Measurements from ENCODE around the gene OLA1. TPM values are rescaled to one million over a fixed set of nuclear protein-coding genes. Genes with fewer than 3 reads are reported as not detected.

The OLA1 gene
- total and polyA plus RNA-seq, 9 of the 15 experiments (the other 6 are each of a cell fraction or from before 2014, with no cell fraction given) = 208 to 353 (median 225) TPM

- TF ChIP-seq RCOR1 (IDR thresholded peaks at IDR 0.05; ENCODE audit: borderline replicate concordance in 1 of 2, low read depth in 2 of 2, low read length in 2 of 2) = peak in 1 of 2 experiments; percentile 88; a peak in 2 of 4 replicates
- peak; percentile 56 for TF ChIP-seq CXXC5 (CRISPR knock-in tag; IDR thresholded peaks at IDR 0.05)
- 0 out of 2 replicates have a peak, but pooled peaks have one; percentile 26 for TF ChIP-seq NFATC3 (IDR thresholded peaks at IDR 0.05)
- peak; percentile 56 for TF ChIP-seq BHLHE40 (IDR thresholded peaks at IDR 0.05; ENCODE audit: low read length)
- TF ChIP-seq MEIS2 (IDR thresholded peaks at IDR 0.05; ENCODE audit: partially characterized antibody) = peak; percentile 99
- peak; percentile 27; the same call in 1 of the 2 replicates for TF ChIP-seq MAFF (IDR thresholded peaks at IDR 0.05; ENCODE audit: low read length)
- no peak for TF ChIP-seq ZNF311 (CRISPR knock-in tag; IDR thresholded peaks at IDR 0.05)
- peak; percentile 84 for TF ChIP-seq ZNF175 (CRISPR knock-in tag; IDR thresholded peaks at IDR 0.05; ENCODE audit: low read depth)
- TF ChIP-seq PKNOX1 (IDR thresholded peaks at IDR 0.05) = peak; percentile 89
- peak; percentile 17; the same call in 1 of the 2 replicates for TF ChIP-seq RNF2 (IDR thresholded peaks at IDR 0.05)
- TF ChIP-seq CBX8 (IDR thresholded peaks at IDR 0.05; ENCODE audit: borderline replicate concordance, extremely low read depth, low read depth, low read length, poor library complexity, severe bottlenecking) = no peak
- TF ChIP-seq XRCC5 (IDR thresholded peaks at IDR 0.05; ENCODE audit: low read depth, low read length) = no peak
- peak; percentile 97 for TF ChIP-seq SOX6 (IDR thresholded peaks at IDR 0.05)
- no peak for TF ChIP-seq MAX (CRISPR knock-in tag; IDR thresholded peaks at IDR 0.05)
- TF ChIP-seq HNRNPH1 (optimal IDR thresholded peaks at IDR 0.05; ENCODE audit: low read depth, low read length) = no peak
- no peak for TF ChIP-seq L3MBTL2 (IDR thresholded peaks at IDR 0.05)
- 0 out of 2 replicates have a peak, but pooled peaks have one; percentile 26 for TF ChIP-seq ELF4 (CRISPR knock-in tag; IDR thresholded peaks at IDR 0.05)
- TF ChIP-seq CHAMP1 (IDR thresholded peaks at IDR 0.05) = peak; percentile 75
- no peak for TF ChIP-seq ZNF75A (CRISPR knock-in tag; IDR thresholded peaks at IDR 0.05)
- peak; percentile 94 for TF ChIP-seq FOXM1 (IDR thresholded peaks at IDR 0.05; ENCODE audit: low read depth)
- TF ChIP-seq FOXM1 (CRISPR knock-in tag; IDR thresholded peaks at IDR 0.05; ENCODE audit: low read depth) = no peak
- TF ChIP-seq TRIM24 (IDR thresholded peaks at IDR 0.05) = peak; percentile 96
- peak; percentile 97 for TF ChIP-seq SMAD4 (CRISPR knock-in tag; conservative IDR thresholded peaks at IDR 0.05)
- peak; percentile 30; the same call in 1 of the 2 replicates for TF ChIP-seq CREB1 (IDR thresholded peaks at IDR 0.05)
- no peak; the same call in 1 of the 2 replicates for TF ChIP-seq CREB1 (CRISPR knock-in tag; IDR thresholded peaks at IDR 0.05)
- TF ChIP-seq, protein P1, sequence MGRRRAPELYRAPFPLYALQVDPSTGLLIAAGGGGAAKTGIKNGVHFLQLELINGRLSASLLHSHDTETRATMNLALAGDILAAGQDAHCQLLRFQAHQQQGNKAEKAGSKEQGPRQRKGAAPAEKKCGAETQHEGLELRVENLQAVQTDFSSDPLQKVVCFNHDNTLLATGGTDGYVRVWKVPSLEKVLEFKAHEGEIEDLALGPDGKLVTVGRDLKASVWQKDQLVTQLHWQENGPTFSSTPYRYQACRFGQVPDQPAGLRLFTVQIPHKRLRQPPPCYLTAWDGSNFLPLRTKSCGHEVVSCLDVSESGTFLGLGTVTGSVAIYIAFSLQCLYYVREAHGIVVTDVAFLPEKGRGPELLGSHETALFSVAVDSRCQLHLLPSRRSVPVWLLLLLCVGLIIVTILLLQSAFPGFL (CRISPR knock-in tag; IDR thresholded peaks at IDR 0.05) = no peak
These were observed 173.5 kb downstream of the OLA1 start (continued) for GRCh38 chr2:174074831-174075230.

Measured in K562 (cell line).